ENCODE measurements around the gene EYA4. TPM values are rescaled to one million over a fixed set of nuclear protein-coding genes. Genes with fewer than 3 reads are reported as not detected.

The EYA4 gene
- total RNA-seq, 4 donors from 2014 or later: 0.13 to 0.17 TPM; not detected in 2

DNA sequence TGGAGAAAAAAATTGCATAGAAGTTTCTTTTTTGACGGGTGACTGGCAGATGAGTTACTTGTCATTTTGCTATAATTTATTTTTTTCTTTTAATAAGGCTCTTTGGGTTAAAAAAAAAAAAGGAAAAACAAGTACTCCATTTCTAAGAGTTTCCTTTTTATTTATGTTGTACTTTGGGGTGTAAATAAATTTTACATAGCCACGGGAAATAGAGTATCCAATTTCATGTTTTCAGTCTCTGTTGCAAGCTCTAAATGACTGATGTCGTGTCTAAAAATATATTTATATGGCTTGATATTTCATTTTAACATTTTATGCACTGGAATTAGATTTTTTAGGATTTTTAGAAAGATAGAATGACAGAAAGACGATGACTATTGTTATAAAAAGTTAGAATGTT, 3.4 kb downstream of the EYA4 start:
- intact Hi-C loops (cut with DNase I; ENCODE audit: low total_unique reads): no loop called here
- DNase-seq (ENCODE audit: low spot score in 2 of 2): no peak
- TF ChIP-seq, protein P1, sequence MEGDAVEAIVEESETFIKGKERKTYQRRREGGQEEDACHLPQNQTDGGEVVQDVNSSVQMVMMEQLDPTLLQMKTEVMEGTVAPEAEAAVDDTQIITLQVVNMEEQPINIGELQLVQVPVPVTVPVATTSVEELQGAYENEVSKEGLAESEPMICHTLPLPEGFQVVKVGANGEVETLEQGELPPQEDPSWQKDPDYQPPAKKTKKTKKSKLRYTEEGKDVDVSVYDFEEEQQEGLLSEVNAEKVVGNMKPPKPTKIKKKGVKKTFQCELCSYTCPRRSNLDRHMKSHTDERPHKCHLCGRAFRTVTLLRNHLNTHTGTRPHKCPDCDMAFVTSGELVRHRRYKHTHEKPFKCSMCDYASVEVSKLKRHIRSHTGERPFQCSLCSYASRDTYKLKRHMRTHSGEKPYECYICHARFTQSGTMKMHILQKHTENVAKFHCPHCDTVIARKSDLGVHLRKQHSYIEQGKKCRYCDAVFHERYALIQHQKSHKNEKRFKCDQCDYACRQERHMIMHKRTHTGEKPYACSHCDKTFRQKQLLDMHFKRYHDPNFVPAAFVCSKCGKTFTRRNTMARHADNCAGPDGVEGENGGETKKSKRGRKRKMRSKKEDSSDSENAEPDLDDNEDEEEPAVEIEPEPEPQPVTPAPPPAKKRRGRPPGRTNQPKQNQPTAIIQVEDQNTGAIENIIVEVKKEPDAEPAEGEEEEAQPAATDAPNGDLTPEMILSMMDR (IDR thresholded peaks at IDR 0.05): no peak
- no peak for TF ChIP-seq POLR2A (IDR thresholded peaks at IDR 0.05)
- WGBS, 2 donors: 57% methylated on average over 4 of the region's 4 CpGs
- no peak overlapping the region for H3K4me3 ChIP-seq (ENCODE audit: low read depth, poor library complexity, severe bottlenecking)

GRCh38 chr6:133245007-133245406, 3.9 kb downstream of the EYA4 start:
- 29 to 39% methylated on average over 1 of the region's 1 CpG for WGBS, 2 donors
- DNase-seq (ENCODE audit: low spot score in 2 of 2): no peak
- intact Hi-C loops (cut with DNase I; ENCODE audit: low total_unique reads): no loop called here
- no peak for TF ChIP-seq POLR2A (IDR thresholded peaks at IDR 0.05)
- TF ChIP-seq, protein P1 (IDR thresholded peaks at IDR 0.05): no peak
- no peak overlapping the region for H3K4me3 ChIP-seq (ENCODE audit: low read depth, poor library complexity, severe bottlenecking)

DNA sequence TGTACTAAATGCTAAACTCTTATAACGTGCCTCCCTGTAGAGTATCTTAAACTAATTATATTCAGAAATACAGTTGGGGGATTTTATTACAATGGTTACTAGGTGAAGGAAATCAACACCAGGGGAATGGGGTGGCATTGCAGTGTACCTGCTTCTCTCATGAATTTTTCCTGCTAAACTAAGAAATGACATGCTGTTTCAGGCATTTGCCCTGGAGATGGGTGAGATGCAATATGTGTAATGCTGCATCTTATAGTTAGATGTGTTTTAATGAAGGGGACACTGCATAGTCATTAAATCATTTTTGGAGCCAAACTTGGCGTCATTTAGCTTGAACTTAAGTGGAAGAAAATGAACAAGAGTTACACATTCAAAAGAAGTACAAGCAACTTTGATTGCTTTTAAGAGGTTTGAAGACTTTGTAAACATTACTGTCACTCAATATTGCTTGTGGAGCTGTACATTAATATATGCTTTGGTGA, 4.3 kb downstream of the EYA4 start:
- intact Hi-C loops (cut with DNase I; ENCODE audit: low total_unique reads): no loop called here
- no peak overlapping the region for H3K4me3 ChIP-seq (ENCODE audit: low read depth, poor library complexity, severe bottlenecking)
- WGBS, 2 donors: 64 to 65% methylated on average over 2 of the region's 2 CpGs
- no peak for DNase-seq (ENCODE audit: low spot score in 2 of 2)
- TF ChIP-seq POLR2A (IDR thresholded peaks at IDR 0.05): no peak
- TF ChIP-seq, protein P1 (IDR thresholded peaks at IDR 0.05): no peak

- intact Hi-C loops (cut with DNase I; ENCODE audit: low total_unique reads): no loop called here
- 74 to 78% methylated on average over 5 of the region's 5 CpGs for WGBS, 2 donors
These were observed 6.4 kb downstream of the EYA4 start for GRCh38 chr6:133247581-133247980.

DNA sequence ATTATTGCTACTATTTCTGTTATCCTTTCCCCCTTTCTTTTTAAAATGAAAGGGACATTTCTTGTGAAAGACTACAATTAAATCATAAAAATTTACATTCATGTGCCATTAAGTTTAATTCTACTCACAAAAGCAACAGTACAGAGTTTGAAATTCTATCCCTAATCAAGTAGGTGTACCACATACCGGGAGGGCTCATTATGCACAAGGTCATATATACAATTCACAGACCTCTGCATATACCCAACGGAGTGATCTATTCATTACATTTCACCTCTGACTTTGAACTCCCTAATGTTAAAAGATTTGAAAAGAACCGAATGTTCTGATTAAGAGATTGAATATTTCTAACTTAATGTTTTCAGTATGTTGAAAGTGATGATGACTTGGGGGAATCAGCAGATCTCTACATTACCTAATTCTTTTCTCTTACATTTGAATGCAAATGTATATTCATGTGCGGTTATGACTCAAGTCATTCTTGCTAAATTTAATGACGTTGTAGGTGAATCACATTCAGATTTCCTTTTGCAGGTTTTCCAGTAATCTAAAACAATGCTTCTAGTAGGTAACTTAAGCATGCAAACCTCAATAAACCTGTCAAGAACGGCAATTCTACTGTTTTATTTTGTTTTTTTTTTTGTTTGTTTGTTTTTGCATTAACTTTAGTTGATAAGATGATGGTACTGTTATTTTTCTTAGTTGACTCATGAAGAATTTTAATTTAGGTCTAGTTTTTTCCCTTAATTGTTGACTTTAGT, 7.3 kb downstream of the EYA4 start:
- intact Hi-C loops (cut with DNase I; ENCODE audit: low total_unique reads): no loop called here
- TF ChIP-seq, protein P1 (IDR thresholded peaks at IDR 0.05): no peak
- no peak for TF ChIP-seq POLR2A (IDR thresholded peaks at IDR 0.05)
- H3K4me3 ChIP-seq (ENCODE audit: low read depth, poor library complexity, severe bottlenecking): no peak overlapping the region
- DNase-seq (ENCODE audit: low spot score in 2 of 2): no peak
- WGBS, 2 donors: 68 to 77% methylated on average over 6 of the region's 6 CpGs

More at GRCh38 chr6:133247581-133247980, 6.4 kb downstream of the EYA4 start:
- H3K4me3 ChIP-seq (ENCODE audit: low read depth, poor library complexity, severe bottlenecking): no peak overlapping the region
- DNase-seq (ENCODE audit: low spot score in 2 of 2): no peak
- TF ChIP-seq POLR2A (IDR thresholded peaks at IDR 0.05): no peak
- TF ChIP-seq, protein P1 (IDR thresholded peaks at IDR 0.05): no peak
